ENCODE results near the gene PRSS33. TPM values are rescaled to one million over a fixed set of nuclear protein-coding genes. Genes with fewer than 3 reads are reported as not detected.

PRSS33 gene, protein sequence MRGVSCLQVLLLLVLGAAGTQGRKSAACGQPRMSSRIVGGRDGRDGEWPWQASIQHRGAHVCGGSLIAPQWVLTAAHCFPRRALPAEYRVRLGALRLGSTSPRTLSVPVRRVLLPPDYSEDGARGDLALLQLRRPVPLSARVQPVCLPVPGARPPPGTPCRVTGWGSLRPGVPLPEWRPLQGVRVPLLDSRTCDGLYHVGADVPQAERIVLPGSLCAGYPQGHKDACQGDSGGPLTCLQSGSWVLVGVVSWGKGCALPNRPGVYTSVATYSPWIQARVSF
- total RNA-seq = not detected in 2 replicates

DNA sequence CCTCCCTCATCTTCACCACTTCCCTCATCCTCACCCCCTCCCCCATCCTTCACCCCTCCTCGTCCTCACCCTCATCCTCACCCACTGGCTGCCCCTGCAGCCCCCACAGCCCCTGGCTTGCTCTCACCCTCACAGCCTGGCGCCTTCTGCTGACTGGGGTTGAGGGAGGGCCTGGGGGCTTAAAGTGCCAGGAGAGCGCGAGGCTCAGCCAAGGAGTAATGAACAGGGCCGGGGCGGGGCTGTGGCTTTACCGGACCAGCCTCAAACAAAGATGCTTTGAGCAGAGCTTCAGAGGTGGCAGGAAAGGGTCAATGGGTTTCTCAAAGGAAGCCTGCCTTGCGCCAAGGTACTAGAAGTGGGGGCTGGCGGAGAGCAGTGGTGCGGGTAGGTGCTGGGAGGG is at the start of gene PRSS33:
Gene PRSS33, minus strand, starts transcription at position 155 of the 400 bp plus-strand sequence. CDS start 1,013 bp downstream, outside the sequence.
- no peak for DNase-seq (ENCODE audit: extremely low read depth, low read depth, low spot score)

DNA sequence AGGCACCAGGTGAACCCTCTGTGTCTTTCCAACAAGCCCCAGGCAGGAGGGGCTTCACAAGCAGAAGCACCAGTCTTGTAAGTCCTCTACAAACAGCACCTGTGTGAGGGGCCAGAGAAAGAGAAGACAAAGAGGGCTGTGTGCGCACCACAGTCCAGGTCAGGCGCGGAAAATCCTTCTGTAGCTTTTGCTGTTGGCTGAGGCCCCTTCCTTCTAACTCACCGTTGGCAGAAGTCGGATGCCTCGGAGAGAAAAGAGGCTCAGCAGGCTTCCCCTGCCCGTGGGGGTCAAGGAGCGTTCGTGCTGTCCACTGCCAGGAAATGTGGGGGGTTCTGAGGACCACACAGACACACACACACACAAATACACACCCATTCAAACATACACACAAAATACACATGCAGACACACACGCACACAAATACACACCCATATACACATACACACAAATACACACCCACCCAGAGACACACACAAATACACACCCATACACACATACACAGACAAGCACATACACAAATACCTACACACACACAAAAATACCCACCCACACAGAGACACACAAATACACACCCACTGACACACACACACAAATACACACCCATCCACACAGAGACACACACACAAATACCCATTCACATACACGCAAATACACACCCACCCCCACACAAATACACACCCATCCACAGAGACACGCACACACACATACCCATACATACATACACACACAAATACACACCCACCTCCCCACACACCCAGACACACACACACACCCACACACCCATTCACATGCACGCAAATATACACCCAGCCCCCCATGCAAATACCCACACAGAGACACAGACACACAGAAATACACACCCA is 49.5 kb upstream of the PRSS33 start:
- DNase-seq (ENCODE audit: extremely low read depth, low read depth, low spot score) = no peak

DNA sequence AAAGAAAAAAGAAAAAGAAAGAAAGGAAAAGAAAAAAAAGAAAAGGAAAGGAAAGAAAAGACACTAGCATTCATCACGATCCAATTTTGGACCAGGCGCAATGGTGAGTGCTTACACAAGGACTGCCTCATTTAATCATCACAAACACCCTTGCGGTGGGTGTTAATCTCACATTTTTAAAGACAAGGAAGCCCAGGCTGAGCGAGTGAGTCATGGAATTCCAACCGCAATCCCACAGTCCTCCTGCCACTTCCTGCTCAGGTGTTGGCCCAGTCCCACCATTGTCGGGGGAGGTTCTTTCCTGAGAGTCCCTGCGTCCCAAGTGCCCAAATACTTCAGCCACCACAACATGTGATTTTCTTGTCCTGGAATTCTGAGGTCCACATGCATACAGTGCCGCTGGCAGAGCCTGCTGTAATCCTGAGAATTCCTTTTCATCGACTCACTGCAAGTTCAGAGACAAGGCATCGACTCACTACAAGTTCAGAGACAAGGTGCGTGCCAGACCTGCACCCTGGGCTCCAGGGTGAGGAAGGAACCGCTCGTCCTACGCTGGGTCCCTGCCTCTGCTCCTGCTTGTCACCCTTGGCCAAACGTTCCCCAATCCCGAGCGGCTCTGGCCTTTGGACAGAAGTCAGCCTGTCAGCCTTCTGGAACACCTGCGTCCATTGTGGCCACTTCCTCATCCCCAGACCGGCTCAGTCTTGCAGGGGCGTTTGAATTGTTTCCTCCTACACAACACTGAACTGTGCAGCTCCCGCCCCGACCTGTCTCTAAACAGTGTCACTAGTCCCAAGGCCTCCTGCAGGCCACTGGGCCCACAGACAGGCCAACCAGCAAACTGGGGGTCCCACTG is 48.5 kb upstream of the PRSS33 start:
- DNase-seq (ENCODE audit: extremely low read depth, low read depth, low spot score) = no peak

DNA sequence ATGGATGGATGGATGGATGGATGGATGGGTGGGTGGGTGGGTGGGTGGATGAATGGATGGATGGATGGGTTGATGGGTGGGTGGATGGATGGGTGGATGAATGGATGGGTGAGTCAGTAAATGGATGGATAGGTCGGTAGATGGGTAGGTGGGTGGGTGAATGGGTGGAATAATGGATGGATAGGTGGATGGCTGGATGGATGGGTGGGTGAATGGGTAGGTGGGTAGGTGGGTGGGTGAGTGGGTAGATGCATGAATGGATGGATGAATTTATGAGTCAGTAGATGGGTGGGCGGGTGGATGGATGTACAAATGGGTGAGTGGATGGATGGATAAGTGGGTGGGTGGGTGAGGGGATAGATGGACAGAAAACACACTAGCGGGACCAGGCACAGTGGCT is 47.6 kb upstream of the PRSS33 start:
- DNase-seq (ENCODE audit: extremely low read depth, low read depth, low spot score) = no peak

DNA sequence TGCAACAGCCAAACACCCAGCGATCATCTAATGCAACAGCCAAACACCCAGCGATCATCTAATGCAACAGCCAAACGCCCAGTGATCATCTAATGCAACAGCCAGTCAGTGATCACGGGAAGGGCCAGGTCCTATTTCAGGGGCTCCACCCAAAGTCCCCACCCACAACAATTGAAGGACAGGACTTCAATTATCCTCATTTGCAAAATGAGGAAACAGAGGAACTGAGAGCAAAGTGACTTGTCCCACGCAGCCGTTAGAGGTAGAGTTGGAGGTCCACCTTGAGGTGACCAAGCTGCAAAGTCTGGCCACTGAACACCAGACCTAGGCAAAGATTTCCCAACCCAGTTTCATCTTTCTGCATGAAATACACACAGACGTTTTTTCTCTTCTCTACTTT is 46.4 kb upstream of the PRSS33 start:
- no peak for DNase-seq (ENCODE audit: extremely low read depth, low read depth, low spot score)

DNA sequence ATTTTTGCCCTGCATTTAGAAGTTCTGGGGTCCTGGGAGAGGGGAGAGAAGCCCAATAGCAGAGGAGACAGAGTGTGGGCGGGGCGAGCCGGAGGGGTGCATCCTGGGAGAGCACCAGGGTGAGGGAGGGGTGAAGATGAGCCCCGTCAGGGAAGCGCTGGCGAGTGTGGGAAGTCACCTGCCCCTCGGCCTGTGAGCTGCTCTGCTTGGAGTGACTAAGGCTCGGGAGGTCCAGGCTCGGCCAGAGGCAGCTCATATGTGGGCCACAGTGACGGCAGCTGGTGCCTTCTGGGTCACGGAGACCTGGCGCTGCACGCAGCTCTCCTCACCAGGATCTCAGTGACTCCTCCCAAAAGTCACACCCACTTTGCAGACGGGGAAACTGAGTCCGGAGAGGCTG is 43.8 kb upstream of the PRSS33 start:
- no peak for DNase-seq (ENCODE audit: extremely low read depth, low read depth, low spot score)

DNA sequence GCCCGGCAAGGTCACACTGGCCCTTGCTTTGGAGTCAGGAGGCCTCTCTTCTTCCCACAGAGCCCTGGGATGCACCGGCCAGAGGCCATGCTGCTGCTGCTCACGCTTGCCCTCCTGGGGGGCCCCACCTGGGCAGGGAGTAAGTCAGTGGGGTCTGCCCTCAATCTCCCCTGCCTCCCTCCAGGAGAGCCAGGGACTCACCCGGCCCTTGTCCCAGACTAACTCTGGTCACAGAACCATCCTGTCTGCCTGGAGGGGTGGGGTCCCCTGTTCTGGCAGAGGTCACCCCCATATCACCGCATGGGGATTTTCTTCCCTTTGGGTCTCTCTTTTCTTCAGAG is 43.0 kb upstream of the PRSS33 start:
- DNase-seq (ENCODE audit: extremely low read depth, low read depth, low spot score) = no peak

DNA sequence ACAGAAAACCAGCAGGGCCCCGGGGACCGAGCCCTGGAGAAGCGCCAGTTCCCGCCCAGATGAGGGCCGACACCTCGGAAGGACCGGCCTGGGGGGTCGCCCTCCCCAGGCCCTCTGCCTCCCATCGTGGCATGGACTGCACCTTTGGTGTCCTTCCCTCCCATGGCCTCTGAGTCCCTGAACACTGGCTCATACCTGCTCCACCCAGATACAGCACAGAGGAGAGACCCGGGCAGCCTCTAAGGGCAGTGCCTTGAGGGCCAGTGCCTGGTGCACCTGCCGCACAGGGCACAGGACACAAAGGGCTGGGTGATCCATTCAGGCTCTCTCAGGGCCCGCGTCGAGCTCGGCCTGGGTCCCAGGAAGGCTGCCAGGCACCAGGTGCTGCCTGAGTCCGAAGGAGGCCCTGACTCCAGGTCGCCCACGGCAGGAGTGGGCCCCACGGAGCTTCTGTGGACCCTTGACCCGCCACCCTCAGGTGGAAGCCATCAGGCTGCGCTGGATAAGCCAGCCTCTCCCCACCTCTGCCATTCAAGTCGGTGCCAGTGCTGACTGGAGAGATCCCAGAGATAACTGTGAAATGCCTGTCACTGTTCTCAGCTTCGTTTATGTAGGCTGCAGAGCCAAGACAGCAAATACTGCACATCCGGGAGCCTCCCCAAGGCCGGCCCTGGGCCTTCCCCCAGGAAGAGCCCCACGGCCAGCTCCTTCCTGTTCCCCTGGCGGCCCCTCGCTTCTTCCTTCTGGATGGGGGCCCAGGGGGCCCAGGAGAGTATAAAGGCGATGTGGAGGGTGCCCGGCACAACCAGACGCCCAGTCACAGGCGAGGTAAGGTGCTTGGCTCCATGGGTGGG is 42.4 kb upstream of the PRSS33 start, which contains the start of gene ZG16B:
Gene ZG16B, plus strand, starts transcription at position 803 of the 854 bp plus-strand sequence. CDS start 139 bp downstream, outside the sequence.
- no peak for DNase-seq (ENCODE audit: extremely low read depth, low read depth, low spot score)

DNA sequence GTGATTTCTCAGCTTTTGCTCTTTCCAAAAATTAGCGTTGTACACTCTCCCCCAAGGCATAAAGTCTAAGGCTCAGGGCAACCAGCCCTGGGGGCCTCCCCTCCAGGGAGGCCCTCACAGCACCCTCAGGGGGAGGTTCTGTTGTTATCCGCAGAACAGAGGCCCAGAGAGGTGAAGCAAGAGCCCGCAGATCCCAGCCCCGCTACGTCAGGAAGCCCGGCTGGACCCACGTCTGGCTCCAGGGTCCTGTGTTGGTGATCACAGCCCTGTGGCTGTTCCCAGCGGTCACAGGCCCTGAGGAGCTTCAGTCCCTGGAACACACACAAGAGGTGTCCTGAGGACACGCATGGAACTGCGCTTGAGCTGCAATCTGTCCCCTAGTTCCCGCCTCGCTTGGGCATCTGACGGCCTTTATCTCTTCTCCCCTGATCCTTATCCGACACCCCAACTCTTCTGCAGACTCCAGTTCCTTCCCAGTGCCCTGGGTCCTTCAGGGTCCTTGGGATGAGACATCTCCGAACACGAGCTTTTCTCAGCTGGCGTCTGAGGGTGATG is 41.6 kb upstream of the PRSS33 start:
- no peak for DNase-seq (ENCODE audit: extremely low read depth, low read depth, low spot score)

DNA sequence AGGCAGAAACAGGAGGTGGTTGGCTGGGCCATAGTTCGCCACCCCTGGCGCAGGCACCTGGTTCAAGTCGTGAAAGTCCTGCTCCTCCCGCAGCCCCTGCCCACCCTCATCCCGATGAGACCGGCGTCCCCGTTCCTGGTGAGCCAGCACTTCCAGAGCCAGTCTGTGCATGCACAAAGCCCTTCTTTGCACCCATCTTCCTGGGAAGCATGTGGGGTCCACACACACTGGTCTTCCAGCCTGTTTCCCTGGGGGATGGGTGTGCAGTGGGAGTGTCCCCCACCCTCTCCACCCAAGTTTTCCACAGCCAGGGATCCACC is 41.1 kb upstream of the PRSS33 start:
- no peak for DNase-seq (ENCODE audit: extremely low read depth, low read depth, low spot score)

DNA sequence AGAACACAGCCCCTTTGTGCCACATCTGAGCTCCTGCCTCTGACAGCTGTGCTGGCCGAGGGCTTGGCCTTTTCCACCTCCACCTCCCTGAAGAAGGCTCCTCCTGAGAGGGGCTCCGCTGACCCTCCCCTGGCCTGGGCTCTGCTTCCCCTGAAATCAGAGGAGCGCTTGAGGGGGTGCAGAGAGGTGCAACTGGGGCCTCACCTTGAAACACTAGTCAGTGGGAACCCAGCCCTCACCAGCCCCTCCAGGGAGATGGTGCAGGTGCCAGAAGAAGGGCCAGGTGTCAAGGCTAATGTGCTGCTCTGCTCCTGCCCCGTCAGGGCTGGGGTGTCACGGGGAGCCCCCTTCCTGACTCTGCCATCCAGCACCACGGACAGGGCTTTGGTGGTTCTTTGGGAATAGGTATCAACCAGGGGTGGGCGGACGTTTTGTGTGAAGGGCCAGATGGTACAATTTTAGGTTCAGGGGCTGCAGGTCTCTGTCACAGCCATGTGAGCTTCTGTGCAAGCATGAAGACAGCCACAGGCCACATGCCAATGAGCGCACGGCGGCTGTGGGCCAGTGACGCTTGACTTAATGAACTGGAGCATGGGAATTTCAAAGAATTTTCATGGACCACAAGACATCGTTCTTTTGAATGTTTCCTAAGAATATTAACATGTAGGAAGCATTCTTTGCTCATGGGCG is 40.6 kb upstream of the PRSS33 start:
- DNase-seq (ENCODE audit: extremely low read depth, low read depth, low spot score) = no peak

DNA sequence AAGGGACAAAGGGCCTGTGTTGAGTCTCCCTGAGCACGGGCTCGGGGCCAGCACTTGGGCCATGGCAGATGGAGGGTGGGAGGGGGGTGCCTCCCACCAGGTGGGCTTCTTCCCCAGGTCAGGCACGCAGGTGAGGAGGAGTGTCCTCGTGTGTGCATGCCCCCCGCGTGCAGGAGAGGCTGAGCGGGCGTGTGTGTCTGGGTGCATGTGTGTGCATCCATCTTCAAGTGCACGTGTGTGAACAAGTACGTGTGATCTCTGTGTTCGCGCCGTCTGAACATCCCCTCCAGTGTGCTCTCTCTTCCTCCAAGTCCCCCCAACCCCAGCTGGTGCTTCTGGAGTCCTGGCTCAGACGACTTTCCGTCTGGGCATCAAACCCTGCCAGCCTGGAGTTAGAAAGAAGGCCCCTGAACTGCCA is 40.0 kb upstream of the PRSS33 start:
- DNase-seq (ENCODE audit: extremely low read depth, low read depth, low spot score) = no peak

DNA sequence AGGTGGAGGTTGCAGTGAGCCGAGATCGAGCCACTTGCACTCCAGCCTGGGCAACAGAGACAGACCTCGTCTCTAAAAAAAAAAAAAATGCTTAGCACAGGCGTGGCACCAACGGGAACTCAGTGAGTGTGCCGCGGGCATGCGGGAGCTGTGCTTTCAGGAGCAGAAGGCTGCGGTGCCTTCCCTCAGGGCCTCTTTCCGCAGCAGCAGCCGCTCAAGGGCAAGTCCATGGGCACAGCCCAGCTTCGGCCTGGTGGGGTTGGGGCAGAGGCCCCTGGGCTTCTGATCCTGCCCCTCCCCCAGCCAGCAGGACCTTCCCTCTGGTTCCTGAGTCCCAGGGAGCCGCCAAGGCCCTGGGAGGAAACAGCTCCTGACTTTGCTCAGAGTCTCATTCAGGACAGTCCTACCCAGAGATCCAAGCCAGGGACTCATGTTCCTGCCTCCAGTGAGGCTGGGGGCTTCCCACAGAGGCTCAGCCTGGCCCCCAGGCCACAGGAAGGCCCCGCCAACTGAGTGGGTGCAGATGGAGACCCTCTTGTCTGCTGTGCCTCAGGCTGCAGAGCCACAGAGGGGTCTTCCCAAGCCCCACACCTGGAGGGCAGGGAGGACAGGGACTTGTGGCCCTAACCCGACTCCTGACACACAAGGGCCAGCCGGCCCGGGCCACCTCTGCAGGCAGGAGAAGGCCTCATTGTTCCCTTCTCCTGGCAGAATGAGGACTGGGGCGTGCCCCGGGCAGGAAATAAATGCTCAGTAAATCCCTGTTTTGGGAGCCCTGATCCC is 39.4 kb upstream of the PRSS33 start:
- DNase-seq (ENCODE audit: extremely low read depth, low read depth, low spot score) = no peak

DNA sequence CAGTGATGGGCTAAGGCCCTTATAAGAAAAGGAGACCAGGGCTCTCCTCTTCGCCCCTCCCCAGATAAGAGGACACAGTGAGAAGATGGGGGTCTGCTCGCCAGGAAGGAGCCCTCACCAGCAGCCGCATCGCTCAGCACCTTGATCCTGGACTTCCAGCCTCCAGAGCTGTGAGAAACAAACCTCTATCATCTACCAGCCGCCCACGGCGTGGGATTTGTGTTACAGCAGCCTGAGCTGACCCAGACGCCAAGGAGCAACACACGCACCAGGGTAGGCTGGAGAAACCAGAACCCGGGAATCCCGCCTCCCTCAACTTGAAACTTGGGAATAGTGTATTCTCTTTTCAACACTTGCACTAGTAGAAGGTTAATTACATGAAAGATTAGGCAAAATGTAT is 38.5 kb upstream of the PRSS33 start:
- DNase-seq (ENCODE audit: extremely low read depth, low read depth, low spot score) = no peak

DNA sequence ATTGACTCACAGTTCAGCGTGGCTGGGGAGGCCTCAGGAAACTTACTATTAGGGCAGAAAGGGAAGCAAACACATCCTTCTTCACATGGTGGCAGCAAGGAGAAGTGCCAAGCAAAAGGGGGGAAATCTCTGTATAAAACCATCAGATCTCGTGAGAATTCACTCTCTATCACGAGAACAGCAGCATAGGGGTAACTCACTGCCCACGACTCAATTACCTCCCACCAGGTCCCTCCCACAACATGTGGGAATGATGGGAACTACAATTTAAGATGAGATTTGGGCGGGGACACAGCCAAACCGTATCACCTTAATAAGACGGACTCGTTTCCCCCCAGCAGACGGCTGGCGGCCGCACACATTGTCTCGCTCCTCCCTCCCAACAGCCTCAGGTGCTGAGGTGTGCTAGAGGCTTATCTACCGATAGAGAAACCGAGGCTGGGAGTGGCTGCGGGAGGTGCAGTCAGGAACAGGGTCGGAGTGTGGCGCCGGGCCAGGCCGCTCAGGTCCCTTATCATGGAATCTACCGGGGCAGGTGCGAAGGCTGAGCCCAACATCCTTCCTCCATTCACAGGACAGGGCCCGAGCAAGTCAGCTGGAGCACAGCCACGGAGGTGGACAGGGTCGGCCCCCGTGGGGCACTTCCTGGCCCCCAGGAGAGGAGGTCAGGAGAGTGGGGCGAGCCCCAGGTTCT is 37.8 kb upstream of the PRSS33 start:
- no peak for DNase-seq (ENCODE audit: extremely low read depth, low read depth, low spot score)

DNA sequence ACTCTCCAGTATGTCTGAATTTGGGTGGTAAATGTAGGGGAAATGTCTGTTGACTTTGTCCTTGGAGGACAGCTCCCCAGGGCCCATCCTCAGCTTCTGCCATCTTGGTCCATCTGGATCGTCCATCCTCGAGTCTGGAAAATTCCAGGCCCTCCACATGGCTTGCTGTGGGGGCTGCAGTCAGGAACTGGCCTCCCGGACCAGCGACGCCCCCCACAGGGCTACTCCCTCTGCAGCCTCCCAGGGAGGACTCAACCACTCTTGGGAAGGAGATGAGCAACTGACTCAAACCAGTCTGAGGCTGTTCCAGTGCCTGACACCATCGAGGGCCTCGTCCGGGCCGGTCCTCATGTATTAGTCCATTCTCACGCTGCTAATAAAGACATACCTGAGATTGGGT is 37.3 kb upstream of the PRSS33 start:
- no peak for DNase-seq (ENCODE audit: extremely low read depth, low read depth, low spot score)

DNA sequence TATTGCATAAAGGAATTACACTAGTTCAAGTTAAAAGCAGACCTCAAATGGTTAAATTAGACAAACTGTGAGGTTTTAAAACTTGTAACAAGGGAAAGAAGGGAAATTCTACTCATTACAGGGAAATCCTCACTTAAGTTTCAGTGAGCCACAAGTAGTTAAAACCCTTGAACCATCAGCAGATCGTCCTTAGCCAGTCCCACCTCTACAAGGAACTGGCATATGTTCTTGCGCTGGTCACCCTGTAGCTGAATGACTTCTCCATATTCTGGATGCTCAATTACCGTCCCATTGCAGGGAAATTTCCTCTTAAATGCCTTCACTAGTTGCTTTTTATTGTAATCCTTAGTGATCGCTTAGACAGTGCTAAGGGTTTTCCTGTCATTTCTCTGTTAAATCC is 35.1 kb upstream of the PRSS33 start:
- DNase-seq (ENCODE audit: extremely low read depth, low read depth, low spot score) = no peak

DNA sequence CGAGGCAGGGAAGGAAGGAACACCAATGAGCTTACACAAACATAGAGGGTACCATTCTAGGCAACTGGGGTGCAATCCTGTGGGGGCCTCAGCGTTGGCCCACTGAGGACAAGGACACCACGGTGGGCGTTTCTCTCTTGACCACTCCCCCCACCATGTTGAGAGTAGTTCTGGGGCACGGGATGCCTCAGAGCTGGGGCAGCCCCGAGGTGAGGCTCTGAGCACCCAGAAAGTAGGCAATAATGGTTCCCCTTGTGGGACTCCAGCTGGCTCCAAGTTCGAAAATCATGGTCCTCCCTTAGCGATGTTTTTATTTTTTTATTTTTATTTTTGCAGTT is 34.8 kb upstream of the PRSS33 start:
- no peak for DNase-seq (ENCODE audit: extremely low read depth, low read depth, low spot score)
